Measurements from ENCODE around the gene PXDN.
"Not testable (repeated sequence)": the region's sequence is repeated elsewhere in the genome, so short reads cannot be mapped to it uniquely, and the experiment has no call there.

PXDN gene

DNA sequence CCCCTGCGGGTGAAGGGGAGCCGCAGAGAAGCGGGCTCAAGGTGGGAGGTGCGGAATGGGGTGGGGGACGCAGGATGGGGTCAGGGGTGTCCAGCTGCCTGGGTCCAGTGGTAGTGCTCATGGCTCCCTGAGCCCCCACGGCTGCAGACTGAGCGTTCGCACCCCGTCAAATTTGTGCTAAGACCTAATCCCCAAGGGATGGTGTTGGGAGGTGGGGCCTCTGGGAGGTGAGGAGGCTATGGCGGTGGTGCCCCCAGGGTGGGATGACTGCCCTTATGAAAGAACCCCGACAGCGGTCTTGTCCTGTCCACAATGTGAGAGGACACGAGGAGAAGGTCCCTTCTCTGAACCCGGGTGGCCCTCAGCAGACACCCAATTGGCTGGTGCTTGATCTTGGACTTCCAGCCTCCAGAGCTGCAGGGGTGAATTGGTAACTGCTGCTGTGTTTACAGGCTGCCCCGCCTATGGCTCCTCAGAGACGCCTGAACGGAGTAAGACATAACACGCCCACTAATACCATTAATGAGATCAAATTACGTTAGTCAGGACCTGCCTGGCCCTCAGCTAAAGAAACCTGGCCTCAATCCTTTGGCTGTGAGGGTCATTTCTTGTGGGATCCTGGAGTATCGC, 42.6 kb downstream of the PXDN start:
- no peak for DNase-seq

DNA sequence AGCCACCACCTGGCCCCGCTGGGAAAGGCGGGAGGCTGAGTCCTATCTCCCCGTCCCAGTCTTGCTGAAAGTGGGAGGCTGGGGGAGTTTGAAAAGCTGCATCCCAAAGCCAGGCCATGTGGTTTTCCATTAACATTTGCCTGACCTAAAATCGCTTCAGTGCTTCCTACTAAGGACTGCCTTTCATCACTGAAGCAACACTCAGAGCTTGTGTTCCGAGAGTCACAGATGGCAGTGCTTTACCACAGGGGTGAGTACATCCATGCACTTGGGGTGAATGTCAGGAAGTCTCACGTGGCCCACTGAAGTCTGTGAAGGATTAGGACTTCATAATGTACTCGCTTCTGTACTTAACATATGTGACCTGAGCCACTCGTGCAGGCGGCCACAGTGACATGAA, 43.3 kb downstream of the PXDN start:
- DNase-seq: no peak

DNA sequence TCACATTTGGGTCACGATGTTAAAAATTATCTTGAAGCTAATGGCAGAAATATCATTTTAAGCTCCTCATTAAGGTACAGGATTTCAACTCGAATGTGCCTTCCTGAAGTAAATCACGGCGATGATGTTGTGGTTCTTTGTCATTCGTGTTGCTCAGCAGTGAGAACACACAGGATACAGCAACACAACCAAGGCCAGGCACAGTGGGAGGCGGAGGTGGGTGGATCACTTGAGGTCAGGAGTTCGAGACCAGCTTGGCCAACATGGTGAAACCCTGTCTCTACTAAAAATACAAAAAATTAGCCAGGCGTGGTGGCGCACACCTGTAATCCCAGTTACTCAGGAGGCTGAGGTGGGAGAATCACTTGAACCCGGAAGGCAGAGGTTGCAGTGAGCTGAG, 43.9 kb downstream of the PXDN start:
- not testable (repeated sequence) for DNase-seq

DNA sequence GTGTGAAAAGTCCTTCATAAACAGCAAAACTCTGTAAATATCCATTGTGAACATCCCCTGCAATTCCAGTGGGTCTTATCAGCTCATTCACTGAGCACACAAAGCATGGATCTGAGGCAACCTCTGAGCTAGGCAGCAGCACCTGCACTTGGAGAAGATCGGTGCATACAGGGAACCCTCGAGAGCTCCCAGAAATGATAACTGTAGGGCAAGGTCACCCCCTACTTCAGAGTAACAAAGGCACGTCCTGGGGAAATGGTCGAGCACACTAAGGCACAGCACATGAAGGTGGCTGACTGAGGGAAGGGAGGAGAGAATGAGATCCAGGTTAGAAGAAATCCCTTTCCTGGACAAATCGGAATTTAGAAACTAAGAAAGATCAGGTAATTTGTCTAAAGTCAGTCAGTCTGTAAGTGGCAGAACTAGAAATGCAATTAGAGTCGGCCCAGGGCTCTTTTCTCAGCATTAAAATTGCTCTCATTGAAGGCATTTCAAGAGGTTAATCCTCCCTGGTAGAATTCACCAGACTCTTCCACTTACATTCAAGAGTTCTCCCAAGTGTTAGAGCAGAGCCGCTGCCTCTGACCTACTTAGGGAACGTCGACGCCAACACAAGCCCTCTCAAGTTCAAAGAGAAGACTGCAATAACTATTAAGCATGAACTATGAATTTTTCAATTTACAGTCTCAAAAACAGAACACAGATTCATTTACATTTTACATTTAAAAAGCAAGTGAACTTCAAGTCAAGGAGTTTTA, 45.9 kb downstream of the PXDN start:
- no peak for DNase-seq

DNA sequence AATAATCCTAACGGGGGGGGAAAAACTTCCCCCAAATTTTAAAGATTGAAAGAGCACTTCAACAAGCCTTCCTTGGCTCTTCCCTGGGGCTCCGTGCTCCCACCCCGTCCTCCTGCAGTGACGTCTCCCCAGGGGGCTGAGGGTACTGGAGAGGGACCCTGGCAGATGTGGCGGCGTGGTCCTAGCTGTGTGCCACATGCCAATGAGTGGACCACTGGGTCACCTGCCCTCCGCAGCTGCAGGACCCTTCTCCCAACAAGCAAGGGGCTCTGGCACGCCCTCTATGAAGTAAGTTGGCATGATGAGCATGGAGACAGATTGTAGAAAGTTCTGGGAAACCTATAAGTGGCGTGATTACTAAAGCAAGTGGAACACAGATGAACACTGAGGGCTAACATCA, 46.7 kb downstream of the PXDN start:
- no peak for DNase-seq

DNA sequence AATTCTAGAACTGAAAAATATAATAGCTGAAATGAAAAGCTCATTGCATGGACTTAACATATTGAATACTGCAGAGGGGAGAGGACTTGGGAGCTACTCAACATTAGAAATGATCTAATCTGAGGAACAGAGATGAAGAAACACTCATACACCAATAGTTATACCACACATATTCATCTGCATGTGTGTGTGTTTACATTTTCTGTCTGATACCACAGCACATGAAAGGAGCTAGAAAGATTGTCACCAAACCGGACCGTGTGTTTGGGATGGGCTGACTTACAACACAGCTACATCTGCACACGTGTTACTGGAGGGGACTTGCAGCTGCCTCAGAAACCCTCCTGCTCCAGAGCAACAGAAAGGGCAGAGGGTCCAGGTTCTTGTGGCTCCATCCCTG, 47.8 kb downstream of the PXDN start:
- no peak for DNase-seq

DNA sequence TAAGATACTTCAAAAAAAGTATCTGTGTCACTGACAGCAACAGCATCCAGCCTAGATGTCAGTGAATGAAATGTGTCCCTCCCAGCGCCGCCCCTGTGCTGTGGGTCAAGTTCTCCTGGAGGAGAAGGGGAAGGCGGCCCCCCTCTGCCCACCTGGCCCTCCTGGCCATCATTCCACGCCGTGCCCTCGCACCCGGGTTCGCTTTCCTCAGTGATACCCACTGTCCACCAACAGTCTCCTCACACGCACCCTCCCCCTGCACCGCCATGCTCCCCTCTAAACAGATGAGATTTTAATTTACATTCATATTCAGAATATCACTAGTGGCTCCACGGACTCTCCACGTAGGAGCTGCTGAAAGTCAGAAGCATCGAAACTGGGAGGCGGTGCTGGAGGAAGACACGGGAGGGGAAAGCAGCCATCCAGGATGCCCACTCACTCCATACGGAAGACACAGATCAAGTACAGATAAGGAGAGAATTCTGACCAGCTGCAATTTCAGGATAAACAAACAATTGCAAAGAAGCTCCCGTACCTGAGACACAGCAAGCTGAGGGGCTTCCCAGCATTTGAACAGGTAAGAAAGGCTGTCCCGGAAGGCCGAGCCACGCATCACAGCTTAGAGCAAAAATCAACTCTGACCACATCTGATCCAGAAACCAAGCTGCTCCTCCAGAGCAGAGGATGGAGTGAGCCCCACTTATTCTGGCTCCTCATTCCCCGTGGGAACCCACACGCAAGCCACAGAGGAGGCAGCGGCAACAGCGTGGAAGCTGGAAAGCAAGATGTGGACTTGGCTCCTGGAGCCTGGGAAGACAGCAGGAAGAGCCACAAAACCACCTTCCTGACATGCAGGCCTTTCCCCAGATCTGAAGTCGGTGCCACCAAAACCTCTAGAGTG, 49.7 kb downstream of the PXDN start:
- DNase-seq: no peak

DNA sequence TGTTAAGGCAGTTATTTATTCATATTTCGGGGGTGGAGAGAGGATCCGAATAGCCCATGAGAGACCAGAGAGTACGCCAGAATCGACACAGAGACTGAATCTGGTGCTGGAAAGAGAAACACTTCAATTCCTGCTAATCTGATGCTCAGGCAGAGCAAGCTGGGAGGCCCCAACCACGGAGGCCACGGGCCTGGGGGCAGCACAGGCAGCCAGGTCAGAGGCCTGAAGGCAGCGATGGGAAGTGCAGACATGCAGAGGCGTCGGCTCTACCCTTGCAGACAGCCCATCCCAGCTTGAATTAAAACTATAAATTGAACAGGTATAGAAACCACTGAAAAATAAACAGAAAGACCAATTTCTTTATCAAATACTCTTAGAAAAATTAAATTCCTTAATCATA, 50.6 kb downstream of the PXDN start:
- no peak for DNase-seq

DNA sequence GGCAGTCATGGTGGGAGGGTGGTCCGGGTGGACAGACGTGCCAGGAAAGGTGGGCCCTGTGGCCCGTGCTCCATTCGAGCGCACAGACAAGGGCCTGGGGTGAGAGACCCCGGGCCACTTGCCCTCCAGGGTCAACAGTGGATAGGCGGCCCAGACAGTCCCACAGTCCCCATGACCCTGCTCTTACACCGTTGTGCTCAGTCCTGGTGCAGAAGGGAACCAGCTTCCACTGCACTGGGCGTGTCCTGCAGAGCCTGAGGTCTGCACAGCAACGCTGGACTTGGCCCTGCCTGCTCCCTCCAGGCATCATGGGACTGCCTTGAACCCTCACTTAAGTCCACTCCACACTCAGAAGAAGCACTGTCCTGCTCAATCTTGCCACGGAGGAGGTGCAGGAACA, 52.0 kb downstream of the PXDN start:
- no peak for DNase-seq

DNA sequence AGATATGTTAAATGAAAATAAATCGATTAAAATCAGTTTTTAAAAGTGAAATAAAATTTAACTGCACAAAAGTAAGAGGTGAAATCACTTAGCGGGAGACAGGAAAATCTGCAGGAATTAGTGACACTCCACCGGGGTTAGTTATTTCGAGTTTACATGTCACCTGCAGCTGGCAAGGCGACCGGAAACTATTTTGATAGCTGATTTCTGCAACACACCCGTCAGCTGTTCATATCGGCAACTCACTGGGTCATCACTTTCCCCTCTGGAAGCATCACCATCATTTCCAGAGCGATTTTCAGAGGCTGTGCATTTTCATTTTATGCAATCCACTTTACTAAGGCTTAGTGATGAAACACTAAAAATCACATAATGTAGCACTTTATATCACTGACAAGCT, 52.9 kb downstream of the PXDN start:
- no peak for DNase-seq

DNA sequence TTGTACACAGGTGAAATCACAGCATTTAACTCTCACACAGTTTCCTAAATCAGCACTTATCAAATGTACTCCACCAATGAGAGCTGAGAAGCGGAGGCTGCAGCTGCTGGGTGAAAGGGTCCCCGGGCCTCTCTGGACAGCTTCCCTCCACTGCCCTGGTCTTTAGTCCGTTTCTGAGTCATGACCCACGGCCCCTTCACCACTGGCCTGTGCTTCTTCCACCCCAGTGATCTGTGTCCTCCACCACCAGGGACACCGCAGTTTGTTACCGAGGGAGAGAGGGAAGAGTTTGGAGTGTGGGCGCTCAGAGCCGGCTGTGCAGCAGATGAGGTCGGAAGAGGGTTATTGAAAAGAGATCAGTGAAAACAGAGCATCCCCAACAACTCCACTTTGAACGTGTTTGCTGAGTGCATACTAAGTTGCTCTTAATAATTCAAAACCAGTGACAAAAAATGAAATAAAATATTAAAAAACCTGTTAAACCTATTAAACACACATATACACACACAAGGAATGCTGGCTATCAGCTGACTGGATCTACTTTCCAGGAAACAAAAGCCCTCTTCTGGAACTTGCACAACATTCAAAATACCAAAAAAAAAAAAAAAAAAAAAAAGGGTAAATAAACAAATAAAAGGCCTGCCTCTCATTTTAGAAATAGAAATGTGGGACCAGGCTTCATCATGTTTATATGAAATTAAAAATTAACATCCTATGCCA, 54.1 kb downstream of the PXDN start:
- DNase-seq: no peak

DNA sequence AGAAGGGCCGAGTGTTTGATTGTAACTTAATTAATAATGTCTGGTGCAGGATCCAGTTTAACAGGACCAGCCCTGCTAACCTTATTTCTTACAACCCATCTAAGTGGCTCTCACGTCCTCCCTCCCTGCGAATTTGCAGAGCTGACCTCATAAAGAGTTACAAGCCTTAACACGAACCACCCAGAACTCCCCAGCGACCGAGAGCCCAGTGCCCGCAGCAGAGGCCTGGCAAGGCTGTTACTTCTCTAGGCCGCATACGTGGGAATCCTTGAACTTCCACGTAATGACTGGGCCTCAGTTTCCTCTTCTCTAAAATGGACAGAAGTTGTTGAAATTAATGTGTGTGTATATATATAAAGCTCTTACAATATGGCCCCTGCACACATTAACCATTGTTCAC, 55.5 kb downstream of the PXDN start:
- DNase-seq: no peak

DNA sequence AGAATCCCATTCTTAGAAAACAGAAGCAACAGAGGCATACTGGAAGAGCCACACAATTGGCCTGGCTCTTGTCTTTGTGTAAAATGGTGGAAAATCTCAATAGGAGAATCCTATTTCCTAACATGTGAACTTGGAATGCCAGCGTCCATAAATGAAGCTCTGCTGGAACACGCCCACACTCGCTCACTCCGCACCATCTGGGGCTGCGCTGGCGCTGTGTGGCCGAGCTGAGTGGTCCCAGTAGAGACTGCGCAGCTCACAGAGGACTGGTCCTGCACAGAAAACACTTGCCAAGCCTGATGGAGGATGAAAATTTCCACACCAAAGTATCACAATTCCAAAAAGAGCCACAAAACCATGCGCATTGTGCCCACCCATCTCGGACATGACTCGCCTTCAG, 56.2 kb downstream of the PXDN start:
- no peak for DNase-seq

DNA sequence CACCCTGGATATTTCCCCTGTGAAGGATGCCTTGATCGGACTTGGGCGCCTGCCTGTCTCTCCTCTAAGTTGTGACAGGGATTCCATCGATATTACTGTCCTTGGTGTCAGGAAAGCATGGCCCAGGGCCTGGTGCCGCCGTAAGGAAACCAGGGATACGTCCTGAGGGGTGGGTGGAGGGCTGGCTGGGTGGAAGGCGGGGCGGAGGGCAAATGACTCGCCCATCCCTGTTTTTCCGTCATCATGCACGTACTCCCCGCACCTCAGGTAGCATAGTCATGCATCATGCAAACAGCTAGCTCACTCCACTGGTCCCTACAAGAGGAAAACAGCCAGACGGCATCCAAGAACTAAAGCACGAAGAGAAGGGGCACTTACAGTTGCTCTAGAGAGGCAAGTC, 57.1 kb downstream of the PXDN start:
- no peak for DNase-seq

DNA sequence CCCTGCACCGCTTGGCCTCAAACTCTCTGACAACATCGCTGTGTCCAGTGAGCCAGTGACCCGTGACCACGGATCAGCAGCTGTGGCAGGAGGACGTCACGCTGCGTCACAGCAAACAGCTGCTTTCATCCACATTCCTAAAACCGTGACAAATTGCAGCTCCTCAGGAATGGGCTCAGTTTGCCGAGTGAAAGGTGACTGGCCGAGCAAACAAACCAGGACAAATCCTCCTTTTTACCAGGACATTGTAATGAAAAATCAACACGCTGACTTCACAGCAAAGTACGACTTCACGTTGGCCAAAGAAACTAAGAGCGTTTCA, 57.6 kb downstream of the PXDN start:
- DNase-seq: no peak

DNA sequence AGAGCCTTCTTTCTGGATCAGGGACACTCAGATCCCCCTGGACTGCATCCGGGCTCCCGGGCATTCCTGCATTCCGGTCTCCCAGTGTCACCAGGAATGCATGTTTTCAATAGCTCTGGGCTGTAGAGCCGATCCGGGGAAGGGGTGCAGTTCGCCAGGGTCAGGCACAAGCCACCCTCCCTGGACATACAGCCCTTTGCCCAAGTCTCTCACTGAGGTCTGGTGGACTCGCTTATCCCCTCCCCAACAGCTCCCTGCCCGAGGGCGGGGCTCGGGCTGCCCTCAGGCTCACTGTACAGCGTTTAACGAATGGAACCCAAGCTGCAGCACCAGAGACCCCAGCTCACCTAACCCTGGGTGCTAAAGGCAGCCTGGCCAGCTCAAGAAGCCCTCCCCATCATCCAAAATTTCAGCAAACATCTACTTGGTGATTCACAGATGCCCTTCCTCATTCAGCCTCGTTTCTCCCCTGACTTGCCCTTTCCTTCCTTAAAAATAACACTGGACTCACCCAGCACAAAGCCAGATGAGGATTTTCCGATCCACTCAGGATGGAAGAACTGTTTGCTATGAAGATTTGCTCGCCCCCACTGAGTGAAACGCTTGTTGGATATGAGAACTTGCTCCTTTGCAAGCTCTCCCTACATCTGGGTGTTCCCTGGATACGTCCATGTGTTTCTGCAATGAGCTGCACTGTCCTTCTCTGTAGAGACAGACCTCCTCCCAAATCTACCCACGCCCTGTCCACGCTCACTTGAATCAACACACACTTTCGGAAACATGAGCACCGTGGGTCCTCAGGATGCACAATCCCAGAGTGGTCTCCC, 58.1 kb downstream of the PXDN start:
- DNase-seq: no peak

DNA sequence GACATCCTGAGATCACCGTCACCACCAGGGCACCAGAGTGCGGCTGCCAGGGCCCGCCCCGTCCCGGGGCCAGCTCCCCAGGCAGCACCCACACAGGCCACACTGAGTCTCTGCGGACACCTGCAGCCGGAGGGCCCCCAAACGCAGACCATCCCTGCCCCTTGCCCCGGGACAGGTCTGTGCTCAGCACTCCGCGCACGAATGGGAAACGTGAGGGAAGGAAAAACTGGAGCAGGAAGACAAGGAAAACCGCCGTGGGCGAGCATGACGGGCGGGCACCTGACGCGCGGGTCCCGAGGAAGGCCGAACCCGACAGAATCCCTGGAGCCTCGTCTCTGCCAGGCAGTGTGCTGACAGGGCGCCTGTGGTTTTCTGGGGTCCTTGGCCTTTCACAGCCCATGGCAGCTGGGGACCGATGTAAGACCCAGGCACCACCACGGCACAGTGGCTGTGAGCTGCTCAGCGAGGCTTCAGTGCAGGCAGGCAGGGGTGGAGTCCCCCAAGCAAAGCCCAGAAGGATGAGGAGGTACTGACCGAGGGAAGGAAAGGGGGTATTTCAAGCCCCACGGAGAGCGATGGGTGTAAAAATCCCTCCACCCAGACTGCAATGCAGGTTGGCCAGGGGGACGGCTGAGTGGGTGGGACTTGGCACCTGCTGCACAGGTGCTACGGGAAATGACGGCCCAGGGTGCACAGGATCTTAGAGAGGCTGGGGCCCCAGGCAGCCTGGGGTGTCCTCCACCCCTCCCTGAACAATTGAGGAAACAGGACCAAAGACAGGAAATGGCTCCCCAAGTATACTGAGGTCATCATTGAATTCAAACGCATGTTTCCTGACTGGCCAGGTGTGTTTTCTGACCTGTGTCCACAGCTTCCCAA, 59.0 kb downstream of the PXDN start:
- DNase-seq: no peak

DNA sequence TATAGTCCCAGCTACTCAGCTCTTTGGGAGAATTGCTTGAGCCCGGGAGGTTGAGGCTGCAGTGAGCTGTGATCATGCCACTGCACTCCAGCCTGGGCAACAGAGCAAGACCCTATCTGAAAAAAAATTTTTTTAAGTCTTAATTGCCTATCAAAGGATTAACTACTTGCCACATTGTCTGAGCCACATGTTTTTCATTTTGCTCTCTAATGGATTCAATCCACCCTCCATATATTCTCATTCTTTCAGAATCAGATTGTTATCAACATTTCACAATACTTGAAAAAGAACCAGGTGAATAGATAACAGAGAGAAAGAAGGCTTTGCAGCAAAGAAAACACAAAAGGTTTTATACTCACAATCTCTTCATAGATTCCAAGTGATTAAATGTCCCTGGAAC, 61.0 kb downstream of the PXDN start:
- no peak for DNase-seq

DNA sequence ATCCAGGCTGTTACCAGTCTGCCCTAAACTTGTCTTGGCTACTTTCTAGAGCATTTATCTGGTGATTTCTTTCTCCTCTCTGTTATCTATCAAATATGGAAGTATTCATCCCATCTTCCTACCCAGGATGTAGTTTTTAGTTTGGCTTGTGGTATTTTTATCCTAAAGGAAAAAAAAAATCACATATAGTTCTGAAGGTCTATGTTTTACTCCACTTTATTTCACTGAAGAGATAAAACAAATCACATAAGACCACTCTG, 62.2 kb downstream of the PXDN start:
- no peak for DNase-seq

DNA sequence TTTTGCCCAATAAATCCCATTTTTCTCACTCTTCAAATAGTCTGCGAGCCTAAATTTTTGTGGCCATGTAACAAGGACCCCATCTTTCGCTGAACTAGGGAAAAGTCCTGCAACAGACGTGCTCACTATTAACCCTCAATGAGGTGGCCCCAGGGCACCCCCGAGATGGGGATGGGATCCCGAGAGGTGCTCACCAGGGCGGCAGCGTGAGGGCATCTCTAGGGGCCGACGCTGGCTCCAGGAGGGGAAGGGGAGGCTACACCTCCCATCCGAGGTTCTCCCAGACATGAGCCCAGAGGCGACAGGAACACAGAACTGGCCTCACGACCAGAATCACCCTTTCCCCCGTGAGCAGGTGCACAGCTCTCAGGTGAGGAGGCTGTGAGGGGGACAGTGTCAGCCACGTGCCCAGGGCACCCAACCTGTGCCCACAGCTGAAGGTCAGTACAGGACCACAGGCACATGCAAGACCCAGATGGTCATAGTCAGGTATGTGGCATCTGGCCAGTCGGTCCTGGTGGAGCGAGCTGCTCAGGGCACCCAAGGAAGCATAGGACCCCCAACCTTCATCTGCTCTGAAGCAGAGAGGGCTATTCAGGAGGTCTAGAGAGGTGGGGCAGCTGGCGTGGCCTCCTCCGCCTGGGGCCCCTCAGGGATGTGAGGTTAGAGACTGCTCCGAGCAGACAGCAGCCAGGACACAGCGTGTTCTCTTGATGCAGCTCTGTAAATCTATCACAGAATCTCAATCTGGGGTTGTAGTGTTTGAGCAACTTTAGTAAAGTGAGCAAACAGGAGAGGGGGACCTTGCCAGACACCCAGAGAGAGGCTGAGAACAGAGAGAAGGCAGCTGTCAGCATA, 62.8 kb downstream of the PXDN start:
- no peak for DNase-seq

DNA sequence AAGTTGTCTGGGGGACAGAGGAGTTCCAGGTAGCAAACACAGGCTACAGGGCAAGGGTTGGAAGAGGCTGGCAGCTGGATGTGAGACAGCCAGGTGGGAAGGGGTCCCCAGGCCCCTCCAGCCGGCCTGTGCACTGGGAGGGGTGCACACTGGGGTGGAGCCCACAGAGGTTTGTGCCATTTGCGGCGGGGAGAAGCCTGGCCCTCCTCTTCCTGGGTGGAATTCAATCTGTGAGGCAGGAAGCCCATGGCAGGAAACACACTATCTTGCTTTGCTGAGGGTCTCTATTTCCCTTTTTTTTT, 63.3 kb downstream of the PXDN start:
- no peak for DNase-seq

Measured in activated CD4-positive, CD25-positive, alpha-beta regulatory T cell treated with anti-CD3 and anti-CD28 coated beads, Interleukin-2, amount 50 U/mL, for 72 hours (primary cell).